Measurements from ENCODE around the gene RPS18.

GRCh38 chr6:33236852-33237251 lies 35.0 kb upstream of the RPS18 start:
- TF ChIP-seq CTCF (IDR thresholded peaks at IDR 0.05): no peak
- no peak for TF ChIP-seq POLR2A (IDR thresholded peaks at IDR 0.05)
